ENCODE data around the gene STAB2. TPM values are rescaled to one million over a fixed set of nuclear protein-coding genes. Genes with fewer than 3 reads are reported as not detected.
A peak's percentile ranks its signal among the peaks of the same experiment; 100 is the strongest.

The STAB2 gene
- total and polyA plus RNA-seq, 5 experiments from 2014 or later: not detected

GRCh38 chr12:103716517-103717196 lies 129.6 kb downstream of the STAB2 start:
- DNase-seq (no peak), ATAC-seq (no peak)
- Mint-ChIP-seq H3K27ac (no peak overlapping the region), H3K36me3 (no peaks in the 10 kb centered on the region), H3K9me3 (peaks cover 0 to 3% (median 0%) of the 10 kb centered on the region in 9 donors), H3K4me1 (no peaks in the 10 kb centered on the region), H3K4me3 (no peak overlapping the region), H3K27me3 (peaks cover 4 to 13% (median 6%) of the 10 kb centered on the region in 5 donors)
- POLR2A ChIA-PET: no interaction called here

- Mint-ChIP-seq H3K4me1 (no peaks in the 10 kb centered on the region), H3K27me3 (peaks cover 0 to 4% (median 0%) of the 10 kb centered on the region in 5 donors), H3K9me3 (no peaks in the 10 kb centered on the region), H3K4me3 (no peak overlapping the region), H3K36me3 (no peaks in the 10 kb centered on the region), H3K27ac (no peak overlapping the region)
- ATAC-seq (no peak), DNase-seq (no peak)
- POLR2A ChIA-PET: no interaction called here
These were observed 138.3 kb downstream of the STAB2 start for GRCh38 chr12:103725398-103725797.

GRCh38 chr12:103727638-103728037 lies 140.6 kb downstream of the STAB2 start:
- H3K9me3 Mint-ChIP-seq: peaks cover 0 to 14% (median 4%) of the 10 kb centered on the region in 9 donors
- H3K27ac Mint-ChIP-seq: no peak overlapping the region
- POLR2A ChIA-PET: no interaction called here
- DNase-seq (no peak), ATAC-seq (no peak)
- H3K4me3 Mint-ChIP-seq: no peak overlapping the region
- no peaks in the 10 kb centered on the region for H3K4me1 Mint-ChIP-seq
- peaks cover 0 to 9% (median 3%) of the 10 kb centered on the region in 3 donors for H3K36me3 Mint-ChIP-seq
- peaks cover 0 to 7% (median 2%) of the 10 kb centered on the region in 5 donors for H3K27me3 Mint-ChIP-seq

GRCh38 chr12:103728323-103728722 lies 141.2 kb downstream of the STAB2 start:
- H3K4me1 Mint-ChIP-seq: no peaks in the 10 kb centered on the region
- H3K9me3 Mint-ChIP-seq: peaks cover 0 to 14% (median 4%) of the 10 kb centered on the region in 9 donors
- peaks cover 0 to 9% (median 3%) of the 10 kb centered on the region in 3 donors for H3K36me3 Mint-ChIP-seq
- H3K27me3 Mint-ChIP-seq: peaks cover 0 to 12% (median 2%) of the 10 kb centered on the region in 5 donors
- POLR2A ChIA-PET: no interaction called here
- H3K4me3 Mint-ChIP-seq: no peak overlapping the region
- no peak overlapping the region for H3K27ac Mint-ChIP-seq
- ATAC-seq (no peak), DNase-seq (no peak)

- H3K4me1 Mint-ChIP-seq: no peaks in the 10 kb centered on the region
These were observed 142.4 kb downstream of the STAB2 start for GRCh38 chr12:103729499-103729898.

GRCh38 chr12:103731539-103731938 lies 144.5 kb downstream of the STAB2 start:
- H3K27ac Mint-ChIP-seq: no peak overlapping the region
- no peaks in the 10 kb centered on the region for H3K4me1 Mint-ChIP-seq
- no peak overlapping the region for H3K4me3 Mint-ChIP-seq
- ATAC-seq (no peak), DNase-seq (no peak)
- H3K9me3 Mint-ChIP-seq: peaks cover 0 to 14% (median 4%) of the 10 kb centered on the region in 9 donors
- peaks cover 0 to 14% (median 2%) of the 10 kb centered on the region in 5 donors for H3K27me3 Mint-ChIP-seq
- H3K36me3 Mint-ChIP-seq: peaks cover 0 to 9% (median 3%) of the 10 kb centered on the region in 3 donors
- POLR2A ChIA-PET: no interaction called here

More at GRCh38 chr12:103729499-103729898, 142.4 kb downstream of the STAB2 start:
- peaks cover 0 to 9% (median 3%) of the 10 kb centered on the region in 3 donors for H3K36me3 Mint-ChIP-seq
- peaks cover 0 to 14% (median 4%) of the 10 kb centered on the region in 9 donors for H3K9me3 Mint-ChIP-seq
- POLR2A ChIA-PET: no interaction called here
- no peak overlapping the region for H3K4me3 Mint-ChIP-seq
- peaks cover 0 to 13% (median 2%) of the 10 kb centered on the region in 5 donors for H3K27me3 Mint-ChIP-seq
- ATAC-seq (no peak), DNase-seq (no peak)
- H3K27ac Mint-ChIP-seq: no peak overlapping the region

GRCh38 chr12:103734863-103735262 lies 147.8 kb downstream of the STAB2 start:
- DNase-seq: no peak
- peaks cover 0 to 14% (median 4%) of the 10 kb centered on the region in 9 donors for H3K9me3 Mint-ChIP-seq
- H3K27ac Mint-ChIP-seq: no peak overlapping the region
- H3K36me3 Mint-ChIP-seq: peaks cover 0 to 9% (median 3%) of the 10 kb centered on the region in 3 donors
- H3K27me3 Mint-ChIP-seq: peaks cover 0 to 16% (median 5%) of the 10 kb centered on the region in 5 donors
- H3K4me1 Mint-ChIP-seq: no peaks in the 10 kb centered on the region
- POLR2A ChIA-PET: no interaction called here
- no peak for ATAC-seq
- no peak overlapping the region for H3K4me3 Mint-ChIP-seq

GRCh38 chr12:103735291-103735690 lies 148.2 kb downstream of the STAB2 start:
- no peak for ATAC-seq
- DNase-seq: no peak
- H3K4me3 Mint-ChIP-seq: no peak overlapping the region
- H3K9me3 Mint-ChIP-seq: peaks cover 0 to 14% (median 4%) of the 10 kb centered on the region in 9 donors
- POLR2A ChIA-PET: no interaction called here
- H3K4me1 Mint-ChIP-seq: no peaks in the 10 kb centered on the region
- H3K36me3 Mint-ChIP-seq: peaks cover 0 to 9% (median 3%) of the 10 kb centered on the region in 3 donors
- H3K27me3 Mint-ChIP-seq: peaks cover 0 to 16% (median 5%) of the 10 kb centered on the region in 5 donors
- no peak overlapping the region for H3K27ac Mint-ChIP-seq

GRCh38 chr12:103736572-103736971 lies 149.5 kb downstream of the STAB2 start:
- POLR2A ChIA-PET: interaction anchor here (0.5 kb wide), 1 partner anchor 11 kb away, joined by 8 read pairs; no protein-coding TSS in a partner anchor
- Mint-ChIP-seq H3K4me1 (no peaks in the 10 kb centered on the region), H3K27me3 (peaks cover 0 to 20% (median 4%) of the 10 kb centered on the region in 5 donors), H3K9me3 (peaks cover 0 to 7% (median 2%) of the 10 kb centered on the region in 9 donors), H3K27ac (no peak overlapping the region), H3K36me3 (peaks cover 0 to 8% (median 3%) of the 10 kb centered on the region in 3 donors), H3K4me3 (no peak overlapping the region)
- DNase-seq (no peak), ATAC-seq (no peak)

- H3K27me3 Mint-ChIP-seq: peaks cover 0 to 27% (median 8%) of the 10 kb centered on the region in 5 donors
- no peak overlapping the region for H3K4me3 Mint-ChIP-seq
- ATAC-seq: no peak
- no peak for DNase-seq
- peak overlapping the region in 1 of 10 donors; percentile 22 for H3K27ac Mint-ChIP-seq
- H3K36me3 Mint-ChIP-seq: peaks cover 0 to 4% (median 0%) of the 10 kb centered on the region in 3 donors
- POLR2A ChIA-PET: no interaction called here
- H3K4me1 Mint-ChIP-seq: no peaks in the 10 kb centered on the region
- no peaks in the 10 kb centered on the region for H3K9me3 Mint-ChIP-seq
These were observed 150.8 kb downstream of the STAB2 start for GRCh38 chr12:103737881-103738280.

GRCh38 chr12:103742349-103742932 lies 155.4 kb downstream of the STAB2 start:
- peaks cover 0 to 4% (median 0%) of the 10 kb centered on the region in 3 donors for H3K36me3 Mint-ChIP-seq
- POLR2A ChIA-PET: no interaction called here

GRCh38 chr12:103743788-103744187 lies 156.7 kb downstream of the STAB2 start:
- peaks cover 0 to 4% (median 0%) of the 10 kb centered on the region in 3 donors for H3K36me3 Mint-ChIP-seq

More at GRCh38 chr12:103742349-103742932, 155.4 kb downstream of the STAB2 start:
- DNase-seq (no peak), ATAC-seq (no peak)
- Mint-ChIP-seq H3K27ac (no peak overlapping the region), H3K9me3 (no peaks in the 10 kb centered on the region), H3K4me3 (no peak overlapping the region), H3K4me1 (no peaks in the 10 kb centered on the region), H3K27me3 (peaks cover 0 to 27% (median 8%) of the 10 kb centered on the region in 5 donors)

GRCh38 chr12:103745962-103746361 lies 158.9 kb downstream of the STAB2 start:
- ATAC-seq (no peak), DNase-seq (no peak)
- H3K9me3 Mint-ChIP-seq: no peaks in the 10 kb centered on the region
- H3K36me3 Mint-ChIP-seq: peaks cover 0 to 1% (median 0%) of the 10 kb centered on the region in 3 donors
- no peaks in the 10 kb centered on the region for H3K4me1 Mint-ChIP-seq
- POLR2A ChIA-PET: no interaction called here
- H3K27me3 Mint-ChIP-seq: peaks cover 6 to 29% (median 9%) of the 10 kb centered on the region in 5 donors
- no peak overlapping the region for H3K27ac Mint-ChIP-seq
- no peak overlapping the region for H3K4me3 Mint-ChIP-seq

More at GRCh38 chr12:103743788-103744187, 156.7 kb downstream of the STAB2 start:
- Mint-ChIP-seq H3K4me1 (no peaks in the 10 kb centered on the region), H3K9me3 (no peaks in the 10 kb centered on the region), H3K27me3 (peaks cover 0 to 28% (median 6%) of the 10 kb centered on the region in 5 donors), H3K27ac (no peak overlapping the region), H3K4me3 (no peak overlapping the region)
- POLR2A ChIA-PET: no interaction called here
- DNase-seq: no peak
- ATAC-seq: no peak
